Fibroblast of villous mesenchyme (primary cell): ENCODE results near the gene SSH3. TPM values are rescaled to one million over a fixed set of nuclear protein-coding genes. Genes with fewer than 3 reads are reported as not detected.

Experiments used
- DNase-seq: peaks from one replicate; pipeline ENCODE4 v3.0.0-alpha.2; 2010; ENCODE audit warnings: low read depth
- H3K4me3 ChIP-seq: 2 replicates; pipeline ENCODE4 v1.5.1; 2011; ENCODE audit warnings: low read depth, mild to moderate bottlenecking, low read length
- CTCF ChIP-seq: IDR thresholded peaks from 2 replicates; pipeline ENCODE4 v1.5.1; 2012; ENCODE audit warnings: low read depth, mild to moderate bottlenecking, low read length; ENCODE audit not compliant: insufficient read depth
- small RNA-seq: library from RNA; depleted of rRNA; stranded (forward); fragments of <200 nt; gene quantifications from one replicate; pipeline ENCODE3, GENCODE V24; 2012
- total RNA-seq: library from RNA; depleted of rRNA; stranded (reverse); fragments of >200 nt; gene quantifications from 2 replicates; pipeline ENCODE4 v1.2.3, GENCODE V29; 2012

Gene SSH3
- total RNA-seq, 1 donor = 21.2 TPM

- DNase-seq = no peak
- no peak overlapping the region for H3K4me3 ChIP-seq
- no peak for TF ChIP-seq CTCF
These were observed 52.6 kb downstream of the SSH3 start for GRCh38 chr11:67355794-67356386.

- DNase-seq = no peak
- H3K4me3 ChIP-seq = no peak overlapping the region
- TF ChIP-seq CTCF = no peak
These were observed 53.1 kb downstream of the SSH3 start for GRCh38 chr11:67356387-67356863.

DNA sequence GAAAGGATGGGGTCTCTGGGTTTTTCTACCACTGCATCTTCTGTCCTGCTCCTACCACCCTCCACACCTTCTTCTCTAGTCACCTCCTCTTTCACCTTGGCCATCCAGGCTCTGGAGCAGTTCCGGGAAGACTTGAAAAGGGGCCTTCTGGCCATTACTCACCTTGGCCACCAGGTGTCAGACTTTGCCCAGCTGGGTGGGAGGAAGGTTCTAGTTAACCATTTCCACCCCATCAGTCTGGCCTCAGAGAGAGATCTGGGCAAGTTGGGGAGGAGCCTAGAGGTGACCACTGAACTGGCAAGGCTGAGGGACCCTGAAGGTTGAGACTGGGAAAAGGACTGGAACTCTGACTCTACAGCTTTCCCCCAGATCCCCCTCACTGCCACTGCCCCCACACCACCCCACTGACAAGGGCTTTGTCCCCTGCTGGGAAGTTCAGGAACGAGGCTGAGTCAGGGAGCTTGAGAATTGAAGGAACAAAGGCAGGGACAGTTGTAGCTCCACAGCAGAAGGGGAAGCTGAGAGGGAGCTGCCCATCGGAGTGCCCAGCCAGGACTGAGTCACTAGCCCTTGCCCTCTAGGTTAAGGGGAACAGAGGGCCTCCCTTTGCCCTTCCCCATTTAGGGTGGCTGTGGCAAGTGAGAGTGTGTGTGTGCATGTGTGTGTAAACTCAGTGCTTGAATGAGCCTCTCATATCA, 53.7 kb downstream of the SSH3 start:
- DNase-seq = peak; percentile 83
- no peak overlapping the region for H3K4me3 ChIP-seq
- TF ChIP-seq CTCF = peak; percentile 96

DNA sequence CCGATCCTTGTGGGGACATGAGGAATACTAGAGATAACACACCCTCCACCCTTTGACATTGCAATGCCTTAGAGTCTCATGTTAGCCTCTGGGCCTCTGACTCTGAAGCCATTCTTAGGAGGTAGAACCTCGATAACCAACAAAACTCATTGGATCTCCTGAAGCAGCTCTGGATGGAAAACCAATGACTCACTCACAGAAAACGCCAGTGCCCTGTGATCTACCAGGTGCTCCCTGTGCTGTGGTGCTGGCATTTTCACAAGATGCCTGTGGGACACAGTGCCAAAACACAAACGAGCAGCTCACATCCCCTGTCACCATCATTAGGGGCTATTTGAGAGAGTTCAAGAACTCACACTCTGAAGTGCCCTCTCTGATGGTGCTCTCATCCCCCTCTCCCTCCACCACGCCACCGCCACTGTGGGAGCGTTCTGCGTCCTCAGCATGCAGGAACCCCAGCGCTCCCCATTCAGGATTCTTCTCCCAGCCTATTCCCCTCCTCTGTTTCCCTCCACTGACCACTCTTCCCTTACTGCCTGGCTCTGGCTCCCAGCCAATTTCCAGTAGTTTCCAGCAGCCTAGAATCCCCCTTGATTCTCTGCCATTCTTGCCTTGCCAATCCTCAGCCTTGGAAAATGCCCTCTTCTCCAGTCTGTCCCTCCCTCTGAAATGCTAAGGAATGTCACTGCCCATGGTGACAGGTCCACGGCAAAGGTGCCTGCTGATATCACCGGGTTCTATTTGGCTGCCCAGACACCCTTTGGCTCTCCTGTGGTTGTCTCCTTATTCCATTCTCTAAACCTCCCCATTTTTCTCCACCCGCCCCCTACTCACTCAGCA, 54.7 kb downstream of the SSH3 start:
- TF ChIP-seq CTCF = no peak
- DNase-seq = peak; percentile 54
- H3K4me3 ChIP-seq = no peak overlapping the region

Small RNA genes lying within 50 kb of the gene (small RNA-seq; reads per million reads assigned to genes)
- not detected for gene RN7SKP239

Other genes starting within 250 kb of the SSH3 start
- 12.5 and 13.9 TPM in 2 replicates for gene RHOD, start 246.7 kb upstream of the SSH3 start, total RNA-seq
- 50.5 and 52.8 TPM in 2 replicates for gene KDM2A, start 184.3 kb upstream of the SSH3 start, total RNA-seq
- gene GRK2, start 37.1 kb upstream of the SSH3 start, total RNA-seq = 24.5 and 33.2 TPM in 2 replicates
- gene ANKRD13D, start 14.2 kb upstream of the SSH3 start, total RNA-seq = 29.6 and 29.8 TPM in 2 replicates
- 43.2 and 68.9 TPM in 2 replicates for gene POLD4, start 50.0 kb downstream of the SSH3 start, total RNA-seq
- 3.5 and 4.7 TPM in 2 replicates for gene CLCF1, start 70.1 kb downstream of the SSH3 start, total RNA-seq
- 4.3 and 6.4 TPM in 2 replicates for gene RAD9A, start 88.5 kb downstream of the SSH3 start, total RNA-seq
- 172 and 202 TPM in 2 replicates for gene PPP1CA, start 98.3 kb downstream of the SSH3 start, total RNA-seq
- gene TBC1D10C, start 100.6 kb downstream of the SSH3 start, total RNA-seq = not detected in 2 replicates
- gene CARNS1, start 112.1 kb downstream of the SSH3 start, total RNA-seq = not detected in 2 replicates
- gene RPS6KB2, start 125.0 kb downstream of the SSH3 start, total RNA-seq = 42.3 and 47.0 TPM in 2 replicates
- gene PTPRCAP, start 134.2 kb downstream of the SSH3 start, total RNA-seq = 0.32 TPM in 1 of 2 replicates, not detected in the other
- 85.5 and 102 TPM in 2 replicates for gene CORO1B, start 139.9 kb downstream of the SSH3 start, total RNA-seq
- gene GPR152, start 149.2 kb downstream of the SSH3 start, total RNA-seq = not detected in 2 replicates
- not detected in 2 replicates for gene CABP4, start 151.8 kb downstream of the SSH3 start, total RNA-seq
- gene TMEM134, start 165.7 kb downstream of the SSH3 start, total RNA-seq = 18.4 and 18.6 TPM in 2 replicates
- 42.7 and 55.1 TPM in 2 replicates for gene AIP, start 179.5 kb downstream of the SSH3 start, total RNA-seq
- 21.9 and 22.9 TPM in 2 replicates for gene PITPNM1, start 201.8 kb downstream of the SSH3 start, total RNA-seq
- 13.5 and 16.8 TPM in 2 replicates for gene CDK2AP2, start 204.6 kb downstream of the SSH3 start, total RNA-seq
- not detected in 2 replicates for gene CABP2, start 219.9 kb downstream of the SSH3 start, total RNA-seq